ENCODE data around the gene COL12A1. TPM values are rescaled to one million over a fixed set of nuclear protein-coding genes. Genes with fewer than 3 reads are reported as not detected.

COL12A1 gene
- total and polyA plus RNA-seq, 2 of the 13 experiments (the other 11 are each of a cell fraction or from before 2014, with no cell fraction given): 0.02 TPM; not detected in 1

GRCh38 chr6:75107913-75108312 is 97.9 kb downstream of the COL12A1 start:
- in situ Hi-C loops (cut with HindIII; ENCODE audit: extremely low pct_ligation_motif_present, low pct_unique_long_range_greater_than_20kb) (no loop called here), intact Hi-C loops (cut with micrococcal nuclease; ENCODE audit: unreplicated experiment) (no loop called here)
- Histone ChIP-seq H3K4me2 (ENCODE audit: low read depth, low read length) (no peak overlapping the region), H2AFZ (ENCODE audit: low read length) (no peak overlapping the region), H4K20me1 (ENCODE audit: insufficient read depth, low read length) (no peaks in the 10 kb centered on the region), H3K4me1 (ENCODE audit: insufficient read depth, low read length) (no peaks in the 10 kb centered on the region), H3K27me3 (ENCODE audit: control insufficient read depth in 1 of 2, insufficient read depth in 2 of 2, low read length in 2 of 2) (no peaks in the 10 kb centered on the region), H3K4me3 (replicated peaks in 1 of 3; ENCODE audit: insufficient read depth in 1 of 3, low read depth in 2 of 3, low read length in 3 of 3) (no peak overlapping the region), H3K36me3 (replicated peaks in 1 of 2; ENCODE audit: control insufficient read depth in 1 of 2, insufficient read depth in 2 of 2, low read length in 2 of 2) (no peaks in the 10 kb centered on the region), H3K27ac (ENCODE audit: extremely low read length, insufficient read depth, low read length) (no peak overlapping the region), H3K9ac (ENCODE audit: insufficient read depth, low read depth, low read length) (no peak overlapping the region), H3K79me2 (ENCODE audit: insufficient read depth, low read length) (no peaks in the 10 kb centered on the region), H3K9me3 (ENCODE audit: low read length) (no peaks in the 10 kb centered on the region)
- ATAC-seq (no peak), FAIRE-seq (no peak), DNase-seq (ENCODE audit: low spot score) (no peak)
- TF ChIP-seq TOPORS (CRISPR knock-in tag; IDR thresholded peaks at IDR 0.05) (no peak), ZMAT3 (CRISPR knock-in tag; conservative IDR thresholded peaks at IDR 0.05) (no peak), SCMH1 (CRISPR knock-in tag; IDR thresholded peaks at IDR 0.05; ENCODE audit: borderline replicate concordance) (no peak), RARG (CRISPR knock-in tag; IDR thresholded peaks at IDR 0.05; ENCODE audit: low read depth) (no peak), NCOA5 (CRISPR knock-in tag; IDR thresholded peaks at IDR 0.05) (no peak), ARHGAP35 (CRISPR knock-in tag; IDR thresholded peaks at IDR 0.05; ENCODE audit: borderline replicate concordance) (no peak)
- CTCF ChIA-PET (ENCODE audit: low intra/inter-chr PET ratio, low total read pairs): no interaction called here
- BruUV-seq (replicated peaks): no TSS peak
- POLR2A ChIA-PET: no interaction called here

GRCh38 chr6:75106426-75106825 is 99.4 kb downstream of the COL12A1 start:
- Histone ChIP-seq H3K4me3 (replicated peaks in 1 of 3; ENCODE audit: insufficient read depth in 1 of 3, low read depth in 2 of 3, low read length in 3 of 3) (no peak overlapping the region), H3K79me2 (ENCODE audit: insufficient read depth, low read length) (no peaks in the 10 kb centered on the region), H3K36me3 (replicated peaks in 1 of 2; ENCODE audit: control insufficient read depth in 1 of 2, insufficient read depth in 2 of 2, low read length in 2 of 2) (no peaks in the 10 kb centered on the region), H3K4me1 (ENCODE audit: insufficient read depth, low read length) (no peaks in the 10 kb centered on the region), H4K20me1 (ENCODE audit: insufficient read depth, low read length) (no peaks in the 10 kb centered on the region), H3K27me3 (ENCODE audit: control insufficient read depth in 1 of 2, insufficient read depth in 2 of 2, low read length in 2 of 2) (no peaks in the 10 kb centered on the region), H2AFZ (ENCODE audit: low read length) (no peak overlapping the region), H3K9me3 (ENCODE audit: low read length) (no peaks in the 10 kb centered on the region), H3K4me2 (ENCODE audit: low read depth, low read length) (no peak overlapping the region), H3K9ac (ENCODE audit: insufficient read depth, low read depth, low read length) (no peak overlapping the region), H3K27ac (ENCODE audit: extremely low read length, insufficient read depth, low read length) (no peak overlapping the region)
- DNase-seq (ENCODE audit: low spot score): no peak
- intact Hi-C loops (cut with micrococcal nuclease; ENCODE audit: unreplicated experiment): no loop called here
- FAIRE-seq: no peak
- WGBS (ENCODE audit: low lambda C conversion rate): 5% methylated on average over 2 of the region's 2 CpGs
- ChIA-PET POLR2A (no interaction called here), CTCF (ENCODE audit: low intra/inter-chr PET ratio, low total read pairs) (no interaction called here)
- no TSS peak for BruUV-seq (replicated peaks)
- ATAC-seq: no peak
- in situ Hi-C loops (cut with HindIII; ENCODE audit: extremely low pct_ligation_motif_present, low pct_unique_long_range_greater_than_20kb): no loop called here
- TF ChIP-seq HOXA5 (CRISPR knock-in tag; IDR thresholded peaks at IDR 0.05): no peak
